ENCODE measurements around the gene BORCS5. TPM values are rescaled to one million over a fixed set of nuclear protein-coding genes. Genes with fewer than 3 reads are reported as not detected.
A peak's percentile ranks its signal among the peaks of the same experiment; 100 is the strongest.
"Not testable (repeated sequence)": the region's sequence is repeated elsewhere in the genome, so short reads cannot be mapped to it uniquely, and the experiment has no call there.

The BORCS5 gene
- total RNA-seq, 2 donors from 2014 or later, result 9.7 to 26.8 TPM

DNA sequence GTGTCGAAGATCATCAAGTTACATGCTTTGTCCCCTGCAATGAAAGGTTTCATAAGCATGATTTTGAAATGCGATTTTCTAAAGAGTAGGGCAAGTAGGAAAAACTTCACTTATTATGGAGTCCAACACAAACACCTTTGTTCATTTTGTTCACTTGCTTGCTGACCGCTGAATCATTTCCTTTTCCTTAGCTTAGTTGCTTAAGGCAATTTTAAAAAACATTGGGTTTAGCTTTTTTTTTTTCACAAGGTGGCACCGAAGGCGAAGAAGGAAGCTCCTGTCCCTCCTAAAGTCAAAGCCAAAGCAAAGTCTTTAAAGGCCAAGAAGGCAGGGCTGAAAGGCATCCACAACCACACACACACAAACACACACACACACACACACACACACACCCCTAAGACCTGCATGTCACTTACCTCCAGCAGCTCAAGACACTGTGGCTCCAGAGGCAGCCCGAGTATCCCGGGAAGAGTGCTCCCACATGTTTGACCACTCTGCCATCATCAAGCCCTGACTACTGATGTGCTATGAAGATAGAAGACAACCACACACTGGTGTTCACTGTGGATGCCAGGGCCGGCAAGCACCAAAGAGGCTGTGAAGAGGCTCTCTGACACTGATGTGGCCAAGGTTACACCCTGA, 18.2 kb upstream of the BORCS5 start:
- DNase-seq (ENCODE audit: low spot score), result no peak
- TF ChIP-seq, protein P1, sequence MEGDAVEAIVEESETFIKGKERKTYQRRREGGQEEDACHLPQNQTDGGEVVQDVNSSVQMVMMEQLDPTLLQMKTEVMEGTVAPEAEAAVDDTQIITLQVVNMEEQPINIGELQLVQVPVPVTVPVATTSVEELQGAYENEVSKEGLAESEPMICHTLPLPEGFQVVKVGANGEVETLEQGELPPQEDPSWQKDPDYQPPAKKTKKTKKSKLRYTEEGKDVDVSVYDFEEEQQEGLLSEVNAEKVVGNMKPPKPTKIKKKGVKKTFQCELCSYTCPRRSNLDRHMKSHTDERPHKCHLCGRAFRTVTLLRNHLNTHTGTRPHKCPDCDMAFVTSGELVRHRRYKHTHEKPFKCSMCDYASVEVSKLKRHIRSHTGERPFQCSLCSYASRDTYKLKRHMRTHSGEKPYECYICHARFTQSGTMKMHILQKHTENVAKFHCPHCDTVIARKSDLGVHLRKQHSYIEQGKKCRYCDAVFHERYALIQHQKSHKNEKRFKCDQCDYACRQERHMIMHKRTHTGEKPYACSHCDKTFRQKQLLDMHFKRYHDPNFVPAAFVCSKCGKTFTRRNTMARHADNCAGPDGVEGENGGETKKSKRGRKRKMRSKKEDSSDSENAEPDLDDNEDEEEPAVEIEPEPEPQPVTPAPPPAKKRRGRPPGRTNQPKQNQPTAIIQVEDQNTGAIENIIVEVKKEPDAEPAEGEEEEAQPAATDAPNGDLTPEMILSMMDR (IDR thresholded peaks at IDR 0.05), result no peak
- peak; percentile 12 for TF ChIP-seq POLR2AphosphoS5 (IDR thresholded peaks at IDR 0.05)
- Histone ChIP-seq H3K27ac (peak overlapping the region; percentile 19 to 44), H3K4me3 (no peak overlapping the region), H3K36me3 (no peaks in the 10 kb centered on the region), H3K4me1 (replicated peaks) (peaks cover 2% of the 10 kb centered on the region), H3K9me3 (no peaks in the 10 kb centered on the region), H3K27me3 (replicated peaks; ENCODE audit: insufficient read depth) (no peaks in the 10 kb centered on the region)
- intact Hi-C loops (cut with DNase I), result loop anchor here (10.0 kb wide), 1 partner anchor 694 kb away; the partner anchor contains the start of gene ETV6
- 48% methylated on average over 8 of the region's 8 CpGs for WGBS

DNA sequence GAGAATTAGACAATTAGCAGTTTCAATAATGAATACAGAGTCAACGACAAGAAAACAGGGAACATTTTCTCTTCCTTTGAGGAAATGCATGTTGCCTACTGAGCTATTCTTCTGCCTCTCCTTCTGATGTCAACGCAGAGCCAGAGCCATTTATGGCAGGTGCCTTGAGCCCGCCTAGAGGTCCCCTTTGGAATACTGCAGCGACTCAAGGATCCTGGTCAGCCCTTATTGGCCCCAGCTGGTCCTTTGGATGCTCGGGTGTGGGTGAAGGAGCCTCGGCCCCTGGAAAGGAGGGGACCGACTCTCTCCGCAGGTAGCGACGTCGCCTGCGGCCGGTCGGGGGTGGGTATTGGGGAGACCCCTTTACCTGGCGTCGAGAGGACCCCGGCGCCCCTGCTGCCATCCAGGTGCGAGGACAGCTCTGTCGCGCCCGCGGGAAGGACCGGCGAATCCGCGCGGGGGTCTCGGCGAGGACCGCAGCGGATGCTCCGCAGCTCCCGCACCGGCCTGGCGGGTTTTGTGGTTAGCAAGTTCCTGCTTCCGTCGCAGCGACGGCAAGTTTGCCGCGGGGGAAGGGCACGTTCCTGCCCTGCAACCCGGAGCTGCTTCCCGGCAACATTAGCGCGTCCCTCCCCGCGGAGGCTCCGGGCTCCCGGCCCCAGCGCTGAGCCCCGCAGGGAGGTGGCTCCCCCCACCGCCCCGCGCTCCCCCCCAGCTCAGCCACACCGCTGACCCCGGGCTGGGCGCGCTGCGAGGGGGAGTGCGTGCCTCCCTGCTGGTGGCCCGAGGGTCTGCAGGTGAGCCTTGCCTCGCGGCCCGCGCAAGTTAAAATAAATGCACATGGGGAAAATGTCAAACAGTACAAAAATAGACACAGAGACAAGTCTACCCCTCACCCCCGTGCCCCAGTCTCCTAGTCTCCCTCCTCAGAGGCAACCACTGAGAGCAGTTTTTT, 6.9 kb upstream of the BORCS5 start, which contains the start of gene MANSC1:
Gene MANSC1 (minus strand): TSS at position 532 of the 955 bp plus-strand sequence. CDS start 6,928 bp downstream, outside the sequence.
- 1% methylated on average over 51 of the region's 68 CpGs for WGBS
- H3K9me3 ChIP-seq, result no peaks in the 10 kb centered on the region
- peak; percentile 47 for TF ChIP-seq POLR2AphosphoS5 (IDR thresholded peaks at IDR 0.05)
- TF ChIP-seq POLR2A (IDR thresholded peaks at IDR 0.05), result peak; percentile 13
- TF ChIP-seq, protein P1 (IDR thresholded peaks at IDR 0.05), result peak in 3 of 4 experiments; percentile 20 to 39 (median 35)
- H3K36me3 ChIP-seq, result no peaks in the 10 kb centered on the region
- no peaks in the 10 kb centered on the region for H3K4me1 ChIP-seq (replicated peaks)
- peak within 1 kb of the TSS; percentile 57 to 67 for H3K4me3 ChIP-seq
- intact Hi-C loops (cut with DNase I), result no loop called here
- peak; percentile 63 for DNase-seq (ENCODE audit: low spot score)
- peak within 1 kb of the TSS; percentile 79 for H3K27ac ChIP-seq
- H3K27me3 ChIP-seq (replicated peaks; ENCODE audit: insufficient read depth), result no peaks in the 10 kb centered on the region

DNA sequence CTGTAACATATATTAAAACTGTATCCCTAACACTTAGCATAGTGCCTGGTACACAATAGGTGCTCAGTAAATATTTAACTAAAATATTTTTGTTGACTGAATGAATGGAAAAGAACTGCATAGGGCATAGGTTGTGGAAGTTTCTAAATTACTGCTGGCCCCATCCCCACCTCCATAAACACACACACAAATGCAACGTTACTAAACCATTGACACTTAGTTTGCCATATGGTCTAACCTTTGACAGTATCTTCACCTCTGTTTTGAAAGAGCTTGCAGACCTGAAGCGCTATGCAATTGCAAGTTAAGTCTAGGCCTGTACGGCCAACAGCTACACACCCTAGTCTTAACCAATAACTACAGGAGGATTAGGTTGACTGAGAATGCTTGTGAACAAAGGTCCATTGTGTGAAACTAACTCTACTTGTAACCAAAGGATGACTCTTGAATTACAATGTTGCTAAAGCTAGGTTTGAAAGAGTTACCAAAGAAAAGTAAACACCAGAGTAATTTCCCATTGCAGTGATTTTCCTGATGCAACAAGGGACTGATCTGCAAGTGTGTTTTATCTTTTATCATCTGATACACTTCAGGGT, 5.9 kb upstream of the BORCS5 start:
- no peak for DNase-seq (ENCODE audit: low spot score)
- TF ChIP-seq, protein P1 (IDR thresholded peaks at IDR 0.05), result no peak
- TF ChIP-seq POLR2A (IDR thresholded peaks at IDR 0.05) (no peak), POLR2AphosphoS5 (IDR thresholded peaks at IDR 0.05) (no peak)
- 44% methylated on average over 3 of the region's 3 CpGs for WGBS
- Histone ChIP-seq H3K9me3 (no peaks in the 10 kb centered on the region), H3K36me3 (no peaks in the 10 kb centered on the region), H3K27me3 (replicated peaks; ENCODE audit: insufficient read depth) (no peaks in the 10 kb centered on the region), H3K4me1 (replicated peaks) (no peaks in the 10 kb centered on the region), H3K4me3 (no peak overlapping the region), H3K27ac (peak overlapping the region; percentile 79)
- intact Hi-C loops (cut with DNase I), result no loop called here

DNA sequence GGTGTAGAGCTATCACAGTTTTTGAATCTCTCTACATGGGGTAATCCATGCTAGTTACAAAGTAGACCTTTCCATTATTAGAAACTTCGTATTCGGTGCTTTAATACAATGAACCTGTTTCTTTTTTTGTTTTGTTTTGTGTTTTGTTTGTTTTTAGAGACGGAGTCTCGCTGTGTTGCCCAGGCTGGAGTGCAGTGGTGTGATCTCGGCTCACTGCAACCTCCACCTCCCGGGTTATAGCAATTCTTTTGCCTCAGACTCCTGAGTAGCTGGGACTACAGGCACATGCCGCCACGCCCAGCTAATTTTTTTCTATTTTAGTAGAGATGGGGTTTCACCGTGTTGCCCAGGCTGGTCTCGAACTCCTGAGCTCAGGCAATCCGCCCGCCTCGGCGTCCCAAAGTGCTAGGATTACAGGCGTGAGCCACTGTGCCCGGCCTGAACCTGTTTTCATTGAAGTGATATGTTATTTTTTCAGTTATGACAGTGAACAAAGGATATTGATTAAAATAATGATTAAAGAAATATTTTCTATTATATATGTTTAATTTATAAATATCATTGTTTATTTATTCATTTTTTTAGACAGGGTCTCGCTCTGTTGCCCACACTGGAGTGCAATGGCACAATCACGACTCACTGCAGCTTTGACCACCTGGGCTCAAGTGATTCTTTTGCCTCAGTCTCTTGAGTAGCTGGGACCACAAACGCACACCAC, 5.3 kb upstream of the BORCS5 start:
- H3K36me3 ChIP-seq; intact Hi-C loops (cut with DNase I); H3K27me3 ChIP-seq (replicated peaks; ENCODE audit: insufficient read depth); H3K4me3 ChIP-seq; DNase-seq (ENCODE audit: low spot score); H3K4me1 ChIP-seq (replicated peaks); H3K9me3 ChIP-seq; H3K27ac ChIP-seq: not testable (repeated sequence)
- 91% methylated on average over 19 of the region's 19 CpGs for WGBS
